Heart left ventricle (tissue), 16 donors: Measurements from ENCODE around the gene DKK3. TPM values are rescaled to one million over a fixed set of nuclear protein-coding genes. Genes with fewer than 3 reads are reported as not detected.
A peak's percentile ranks its signal among the peaks of the same experiment; 100 is the strongest.

Experiments
- ATAC-seq, 4 donors: fragments of 200-7000 bp; cut with Tn5 transposase; one replicate each; pipeline ENCODE4 v1.9.1; 2020 to 2022; ENCODE audit warnings: moderate library complexity in 4 of 4, mild to moderate bottlenecking in 3 of 4, moderate number of reproducible peaks in 1 of 4
- DNase-seq, 5 donors: peaks; one replicate each; pipeline ENCODE4 v3.0.0-alpha.2; 2020
- H3K27ac ChIP-seq, 12 donors: fragments of 200-600 bp; sonication (generic) in 4 of 12; one replicate each; pipeline versions ENCODE4 v1.5.0 to v1.8.0; 2016 to 2022; ENCODE audit warnings: mild to moderate bottlenecking in 2 of 12
- H3K27me3 ChIP-seq, 9 donors: fragments of 200-600 bp; sonication (generic) in 2 of 9; one replicate each; pipeline versions ENCODE4 v1.5.1 to v1.8.0; 2016 to 2022; ENCODE audit warnings: mild to moderate bottlenecking in 3 of 9
- H3K36me3 ChIP-seq, 9 donors: fragments of 200-600 bp; sonication (generic) in 2 of 9; one replicate each; pipeline versions ENCODE4 v1.5.0 to v1.8.0; 2018 to 2022; ENCODE audit warnings: mild to moderate bottlenecking in 2 of 9
- H3K4me1 ChIP-seq, 12 donors: fragments of 200-600 bp; sonication (generic) in 4 of 12; one replicate each; pipeline versions ENCODE4 v1.5.0 to v1.8.0; 2016 to 2022; ENCODE audit warnings: mild to moderate bottlenecking in 3 of 12
- H3K4me3 ChIP-seq, 12 donors: fragments of 200-600 bp; sonication (generic) in 4 of 12; one replicate each; pipeline versions ENCODE4 v1.5.0 to v1.8.0; 2017 to 2022; ENCODE audit warnings: mild to moderate bottlenecking in 9 of 12, moderate library complexity in 4 of 12
- H3K9me3 ChIP-seq, 12 donors: fragments of 200-600 bp; sonication (generic) in 4 of 12; one replicate each; pipeline versions ENCODE4 v1.5.0 to v1.8.0; 2016 to 2022; ENCODE audit warnings: mild to moderate bottlenecking in 1 of 12
- CTCF ChIP-seq, 12 donors: fragments of 200-600 bp; sonication (generic) in 4 of 12; IDR thresholded peaks; one replicate each; pipeline versions ENCODE4 v1.5.0 to v1.8.0; 2018 to 2022; ENCODE audit warnings: antibody characterized with exemption in 12 of 12, mild to moderate bottlenecking in 5 of 12
- POLR2A ChIP-seq, 2 donors: fragments of 450-650 bp; IDR thresholded peaks; one replicate each; pipeline ENCODE4 v1.6.1; 2017; ENCODE audit warnings: antibody characterized with exemption in 2 of 2, mild to moderate bottlenecking in 2 of 2, moderate library complexity in 2 of 2
- WGBS, 4 donors: extraction: QIAGEN DNeasy Blood & Tissue Kit in 2 of 4; methylation state at CpG; one replicate each; pipeline versions ENCODE4 v1.1.5 to v1.1.7; 2013 to 2018; 5-methylcytosine and 5-hydroxymethylcytosine counted together
- intact Hi-C, 10 donors: fragments of 100-400 bp; cut with DNase I; formaldehyde crosslinking; loops; one replicate each; pipeline versions ENCODE4 v1.11.1 to v1.14.2; 2022
- polyA plus RNA-seq, 2 donors: library from polyadenylated mRNA; stranded (reverse); fragments of 200-250 nt; gene quantifications; one replicate each; pipeline ENCODE4 v1.2.3, GENCODE V29; 2013
- total RNA-seq, 9 donors: library from RNA; depleted of rRNA in 2 of 9; stranded (reverse); fragments of >200 nt in 2 of 9; fragmentation: NEBNext Ultra II Directional in 3 of 9; extraction: Animal tissue kit (Norgen Biotek cat#: 25700) in 3 of 9; gene quantifications; one replicate each; pipeline versions ENCODE4 v1.1.0 to v1.2.4, GENCODE V29; 2016 to 2023
- donor health status: ischemic (EF 13 %, LVEDD 7.1; RV severe dilation, severe dysfunction).
- donor health status: healthy with polysubstance abuse.
- donor health status: DM: no; HTN: yes; CAD: no.
- donor health status: DM: no; HTN: no; CAD: no.
- donor health status: ischemic (EF 25% LVEDD 6.9; RV normal size, moderate dysfunction).
- donor health status: ischemic (EF 25% LVEDD 5.7; RV mildly dilated, moderate dysfunction).
- donor health status: healthy.
- donor health status: DM: yes; HTN: yes; CAD: no.
- donor health status: ischemic (EF 35%, LVEDD 5.7; RV mildly dilated, moderate dysfunction).
- donor health status: nonischemic (EF 11% LVEDD 7.7; RV severe dilation, severe dysfunction).
- donor health status: DM: yes; HTN: yes; CAD: no.
- donor health status: PGD.
- donor health status: ischemic (EF 29% LVEDD 5.4; RV normal size, mild dysfunction).
- donor health status: nonischemic (EF 23%, LVEDD 6.1; RV moderate dilation, normal function).

DKK3 gene
- total and polyA plus RNA-seq, 11 donors: 117 to 851 (median 707) TPM

GRCh38 chr11:11965192-11965591 is 43.2 kb downstream of the DKK3 start:
- TF ChIP-seq CTCF (IDR thresholded peaks at IDR 0.05): no peak
- no peak for TF ChIP-seq POLR2A (IDR thresholded peaks at IDR 0.05)
- Histone ChIP-seq H3K4me3 (no peak overlapping the region), H3K27me3 (no peaks in the 10 kb centered on the region), H3K9me3 (peaks cover 0 to 7% (median 0%) of the 10 kb centered on the region in 12 donors), H3K4me1 (peaks cover 0 to 92% (median 41%) of the 10 kb centered on the region in 12 donors), H3K36me3 (peaks cover 0 to 21% (median 2%) of the 10 kb centered on the region in 9 donors), H3K27ac (peak overlapping the region in 8 of 12 donors; percentile 2 to 76 (median 61))
- DNase-seq: no peak
- ATAC-seq: no peak
- intact Hi-C loops: loop anchor here in 2 of 10 donors (5.0 kb wide), 2 partner anchors 62 to 77 kb away; no protein-coding TSS in a partner anchor
- 65 to 87% (median 74%) methylated on average over 3 of the region's 3 CpGs for WGBS, 4 donors

GRCh38 chr11:11964774-11965150 is 43.7 kb downstream of the DKK3 start:
- WGBS, 4 donors: 84 to 87% (median 86%) methylated on average over 4 to 5 of the region's 5 CpGs
- DNase-seq (no peak), ATAC-seq (no peak)
- TF ChIP-seq CTCF (IDR thresholded peaks at IDR 0.05) (no peak), POLR2A (IDR thresholded peaks at IDR 0.05) (no peak)
- Histone ChIP-seq H3K9me3 (peaks cover 0 to 7% (median 0%) of the 10 kb centered on the region in 12 donors), H3K36me3 (peaks cover 0 to 21% (median 2%) of the 10 kb centered on the region in 9 donors), H3K4me1 (peaks cover 0 to 88% (median 39%) of the 10 kb centered on the region in 12 donors), H3K4me3 (no peak overlapping the region), H3K27me3 (no peaks in the 10 kb centered on the region), H3K27ac (peak overlapping the region in 10 of 12 donors; percentile 2 to 76 (median 62))
- intact Hi-C loops: loop anchor here in 2 of 10 donors (5.0 kb wide), 2 partner anchors 63 to 78 kb away; no protein-coding TSS in a partner anchor

- Histone ChIP-seq H3K9me3 (peaks cover 0 to 7% (median 0%) of the 10 kb centered on the region in 12 donors), H3K27me3 (no peaks in the 10 kb centered on the region), H3K4me1 (peaks cover 0 to 81% (median 33%) of the 10 kb centered on the region in 12 donors), H3K27ac (peak overlapping the region in 10 of 12 donors; percentile 18 to 78 (median 63)), H3K36me3 (peaks cover 0 to 21% (median 2%) of the 10 kb centered on the region in 9 donors), H3K4me3 (no peak overlapping the region)
- intact Hi-C loops: no loop called here
- TF ChIP-seq CTCF (IDR thresholded peaks at IDR 0.05): no peak
- TF ChIP-seq POLR2A (IDR thresholded peaks at IDR 0.05): peak in 1 of 2 donors; percentile 26
- WGBS, 4 donors: 52 to 64% (median 57%) methylated on average over 12 to 15 of the region's 15 CpGs
- DNase-seq (peak in 1 of 5 donors; percentile 54), ATAC-seq (peak; percentile 45 to 67 (median 66))
Measured at GRCh38 chr11:11963842-11964773, 44.3 kb downstream of the DKK3 start.

- Histone ChIP-seq H3K9me3 (peaks cover 0 to 7% (median 0%) of the 10 kb centered on the region in 12 donors), H3K36me3 (peaks cover 0 to 27% (median 10%) of the 10 kb centered on the region in 9 donors), H3K4me1 (peaks cover 0 to 71% (median 23%) of the 10 kb centered on the region in 12 donors), H3K4me3 (no peak overlapping the region), H3K27me3 (no peaks in the 10 kb centered on the region), H3K27ac (peak overlapping the region in 5 of 12 donors; percentile 18 to 76 (median 41))
- intact Hi-C loops: no loop called here
- ATAC-seq (no peak), DNase-seq (no peak)
- WGBS, 4 donors: 83 to 90% (median 86%) methylated on average over 7 of the region's 7 CpGs
- no peak for TF ChIP-seq CTCF (IDR thresholded peaks at IDR 0.05)
- no peak for TF ChIP-seq POLR2A (IDR thresholded peaks at IDR 0.05)
Measured at GRCh38 chr11:11963067-11963466, 45.4 kb downstream of the DKK3 start.
